Activated CD4-positive, alpha-beta T cell treated with anti-CD3 and anti-CD28 coated beads, Interleukin-2, Interleukin-4, amounts not matched to agents 100 ng/mL and 50 ng/mL, durations not matched to agents 16 hours and 8 hours (primary cell): ENCODE results near the gene INHA.

Source experiments
- DNase-seq: peaks from one replicate; pipeline ENCODE4 v3.0.0-alpha.2; 2020; ENCODE audit warnings: low spot score

The INHA gene

DNA sequence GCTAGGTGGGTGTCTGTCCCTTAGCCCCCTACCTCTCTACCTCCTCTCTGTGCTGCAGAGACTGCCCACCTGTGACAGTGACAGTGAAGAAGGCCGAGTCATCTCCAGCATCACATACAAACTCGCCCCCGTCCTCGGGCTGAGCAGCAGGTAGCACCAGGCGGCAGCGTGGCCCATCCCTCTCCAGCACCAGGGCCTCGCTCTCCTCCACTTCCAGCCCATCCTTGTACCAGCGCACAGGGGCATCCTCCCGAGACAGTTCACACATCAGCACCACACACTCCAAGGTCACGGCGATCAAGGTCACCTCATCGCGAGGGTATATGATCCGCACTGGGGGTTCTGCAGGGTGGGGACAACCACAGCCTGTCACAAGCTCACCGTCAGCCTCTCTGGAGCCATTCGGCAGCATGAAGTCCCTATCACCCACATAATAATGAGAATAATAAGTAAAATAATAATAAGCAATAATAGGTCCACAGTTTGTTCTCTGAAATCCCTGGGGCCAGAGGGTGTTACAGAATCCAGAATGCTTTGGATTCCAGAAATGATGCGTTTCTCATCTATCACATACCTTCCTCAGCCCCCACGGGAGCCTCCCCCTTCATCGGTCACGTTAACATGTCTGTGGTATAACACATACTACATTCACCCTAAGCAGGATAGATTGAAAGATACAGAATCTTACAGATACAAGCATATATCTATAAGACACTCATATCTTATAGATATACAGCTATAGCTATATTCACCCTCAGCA is 12.8 kb upstream of the INHA start:
- no peak for DNase-seq

DNA sequence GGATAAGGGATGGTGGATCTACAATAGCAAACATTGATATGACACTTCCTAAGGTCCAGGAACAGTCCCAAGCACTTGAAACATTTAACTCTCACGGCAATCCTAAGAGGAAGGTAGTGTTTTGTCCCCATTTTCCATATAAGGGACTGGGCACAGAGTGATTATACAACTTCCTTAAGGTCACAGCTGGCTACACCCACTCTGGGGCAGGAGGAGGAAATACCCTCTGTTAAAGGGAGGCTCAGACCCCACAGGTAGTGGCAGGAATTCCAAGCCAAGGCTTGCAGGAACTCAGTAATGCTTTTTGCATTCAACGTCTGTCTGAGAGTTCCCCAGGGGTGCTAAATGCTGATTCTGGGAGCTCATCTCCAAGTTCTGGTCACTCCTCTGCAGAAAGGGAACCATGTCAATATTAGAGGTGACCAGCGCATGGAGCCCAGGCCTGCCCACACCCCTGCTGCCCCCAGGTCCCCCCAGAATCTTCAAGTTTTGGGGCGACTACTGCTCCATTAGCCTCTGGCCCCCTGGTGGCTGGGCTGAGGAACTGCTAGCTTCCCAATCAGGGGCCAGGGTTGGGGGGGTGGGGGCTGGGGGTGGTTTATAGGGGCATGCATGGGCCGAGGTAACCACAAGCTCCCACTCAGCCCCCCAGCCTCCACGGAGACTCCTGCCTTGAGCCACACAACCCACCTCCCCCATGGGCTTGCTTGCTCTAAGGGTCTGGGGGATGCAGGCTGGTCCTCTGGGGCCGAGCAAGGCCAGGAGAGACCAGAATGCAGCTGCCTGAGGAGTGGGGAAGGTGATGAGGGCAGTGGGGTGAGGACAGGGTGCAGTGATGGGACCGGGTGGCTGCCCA is 11.8 kb upstream of the INHA start:
- no peak for DNase-seq

DNA sequence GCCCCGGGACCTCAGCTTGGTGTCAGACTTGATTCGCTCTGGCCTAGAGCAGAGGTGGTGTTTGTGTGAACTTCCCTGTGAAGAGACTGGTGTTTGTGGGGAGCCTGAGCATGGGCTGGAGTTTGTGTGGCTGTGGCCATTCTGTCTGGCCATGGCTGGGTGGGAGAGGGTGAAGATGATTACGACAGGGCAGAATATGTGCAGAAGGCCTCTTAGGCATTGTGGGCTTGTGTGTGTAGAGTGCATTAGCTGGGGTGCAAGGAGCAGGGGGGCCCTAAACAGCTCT is 11.3 kb upstream of the INHA start:
- no peak for DNase-seq

DNA sequence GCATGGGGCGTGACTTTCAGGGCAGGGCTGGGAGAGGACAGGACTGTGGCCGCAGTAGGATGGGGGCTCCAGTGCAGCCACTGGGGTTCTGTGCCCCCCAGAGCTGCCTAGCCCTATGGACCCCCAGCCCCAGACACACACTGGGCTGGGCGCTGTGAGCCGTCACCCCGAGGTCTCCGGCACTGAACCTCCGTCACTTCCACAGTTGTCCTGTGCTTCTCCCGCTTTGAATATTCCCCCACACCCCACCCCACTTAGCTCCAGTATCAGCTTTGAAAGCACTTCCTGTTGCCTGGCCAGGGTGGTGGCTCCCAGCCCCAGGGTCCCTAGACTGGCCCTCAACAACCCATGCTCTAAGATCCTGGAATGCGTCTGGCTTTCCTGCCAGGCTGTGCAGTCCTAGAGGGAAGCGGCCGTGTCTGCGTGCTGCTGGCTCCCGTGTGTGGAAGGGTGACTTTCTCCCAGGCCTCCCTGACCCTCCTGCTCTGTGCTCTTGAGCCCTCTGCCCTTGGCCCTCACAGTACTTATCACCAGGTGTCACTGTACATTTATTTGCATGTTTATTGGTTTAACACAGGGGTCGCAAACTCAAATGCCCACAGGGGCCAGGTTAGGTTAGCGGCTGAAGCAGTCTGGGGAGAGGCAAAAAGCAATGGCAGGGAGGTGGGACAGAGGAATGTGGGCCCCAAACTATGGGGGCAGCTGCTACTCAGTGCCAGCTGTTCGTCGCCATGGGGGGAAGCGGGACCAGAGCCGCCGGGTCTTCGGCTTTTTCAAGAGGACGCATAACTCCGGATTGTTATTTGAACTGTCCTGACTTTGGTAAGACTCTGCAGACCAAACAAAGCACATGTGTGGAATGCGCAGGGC is 10.7 kb upstream of the INHA start:
- no peak for DNase-seq

DNA sequence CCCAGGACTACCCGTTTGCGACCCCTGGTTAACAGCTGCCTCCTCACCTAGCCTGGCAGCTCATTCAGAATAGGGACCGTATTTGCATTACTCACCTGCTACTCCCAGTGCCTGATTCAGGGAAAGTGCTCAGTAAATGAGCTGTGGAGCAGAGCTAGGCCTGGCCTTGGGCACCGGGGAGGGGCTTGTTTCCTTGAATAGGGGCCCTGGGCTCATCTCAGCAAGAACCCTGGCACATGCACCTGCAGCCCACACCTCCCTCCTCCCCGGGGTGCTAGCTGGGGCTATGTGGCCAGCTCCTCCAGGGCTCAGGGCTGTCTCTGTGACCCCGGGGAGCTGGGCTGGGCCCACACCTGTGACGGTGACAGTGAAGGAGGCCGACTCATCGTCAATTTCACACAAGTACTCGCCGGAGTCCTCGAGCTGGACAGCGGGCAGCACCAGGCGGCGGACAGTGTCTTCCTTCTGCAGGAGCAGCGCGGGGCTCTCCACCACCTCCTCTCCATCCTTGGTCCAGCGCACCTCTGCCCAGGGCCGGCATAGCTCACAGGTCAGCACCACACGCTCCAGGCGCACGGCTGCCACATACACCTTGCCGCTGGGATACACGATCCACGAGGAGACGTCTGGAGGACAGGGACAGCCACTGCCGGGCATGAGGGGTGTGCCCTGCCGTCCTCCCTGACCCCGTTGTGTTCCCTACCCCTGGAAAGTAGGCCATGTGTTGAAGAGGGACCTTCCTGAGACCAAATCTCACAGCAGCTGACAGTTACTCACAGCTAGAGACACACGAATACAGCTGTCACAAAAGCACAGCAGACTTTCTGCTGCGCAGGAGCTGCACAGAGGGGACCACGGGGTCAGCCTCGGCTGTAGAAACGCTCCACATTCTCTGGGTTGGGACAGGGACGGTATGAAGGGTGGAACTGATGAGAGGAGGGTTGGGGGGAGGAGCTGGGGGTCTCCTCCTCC is 9.8 kb upstream of the INHA start:
- no peak for DNase-seq

DNA sequence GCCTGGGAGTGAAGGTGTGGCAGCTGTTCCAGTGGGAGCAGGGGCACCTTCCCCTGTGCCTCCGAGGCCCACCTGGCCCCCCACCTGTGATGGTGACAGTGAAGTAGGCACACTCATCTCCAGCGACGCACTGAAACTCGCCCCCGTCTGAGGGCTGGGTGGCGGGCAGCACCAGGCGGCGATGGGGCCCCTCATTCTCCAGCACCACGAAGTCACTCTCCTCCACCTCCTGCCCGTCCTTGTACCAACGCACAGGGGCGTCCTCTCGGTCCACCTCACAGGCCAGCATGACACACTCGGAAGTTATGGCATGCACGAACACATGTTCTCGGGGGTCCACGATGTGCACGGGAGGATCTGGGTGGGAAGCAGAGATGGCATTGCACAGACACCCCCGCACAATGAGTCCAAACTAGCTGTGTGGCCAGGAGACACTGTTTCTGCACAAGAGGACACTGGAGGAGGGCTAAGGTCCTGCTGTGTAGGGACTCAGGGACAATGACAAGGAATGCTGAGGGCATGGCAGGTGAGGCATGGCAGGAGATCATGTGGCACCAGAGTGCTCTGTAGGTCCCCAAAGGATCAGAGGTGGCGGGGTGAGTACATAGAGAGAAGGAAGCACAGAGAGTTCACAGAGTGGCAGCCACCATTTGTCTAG is 8.7 kb upstream of the INHA start:
- no peak for DNase-seq

DNA sequence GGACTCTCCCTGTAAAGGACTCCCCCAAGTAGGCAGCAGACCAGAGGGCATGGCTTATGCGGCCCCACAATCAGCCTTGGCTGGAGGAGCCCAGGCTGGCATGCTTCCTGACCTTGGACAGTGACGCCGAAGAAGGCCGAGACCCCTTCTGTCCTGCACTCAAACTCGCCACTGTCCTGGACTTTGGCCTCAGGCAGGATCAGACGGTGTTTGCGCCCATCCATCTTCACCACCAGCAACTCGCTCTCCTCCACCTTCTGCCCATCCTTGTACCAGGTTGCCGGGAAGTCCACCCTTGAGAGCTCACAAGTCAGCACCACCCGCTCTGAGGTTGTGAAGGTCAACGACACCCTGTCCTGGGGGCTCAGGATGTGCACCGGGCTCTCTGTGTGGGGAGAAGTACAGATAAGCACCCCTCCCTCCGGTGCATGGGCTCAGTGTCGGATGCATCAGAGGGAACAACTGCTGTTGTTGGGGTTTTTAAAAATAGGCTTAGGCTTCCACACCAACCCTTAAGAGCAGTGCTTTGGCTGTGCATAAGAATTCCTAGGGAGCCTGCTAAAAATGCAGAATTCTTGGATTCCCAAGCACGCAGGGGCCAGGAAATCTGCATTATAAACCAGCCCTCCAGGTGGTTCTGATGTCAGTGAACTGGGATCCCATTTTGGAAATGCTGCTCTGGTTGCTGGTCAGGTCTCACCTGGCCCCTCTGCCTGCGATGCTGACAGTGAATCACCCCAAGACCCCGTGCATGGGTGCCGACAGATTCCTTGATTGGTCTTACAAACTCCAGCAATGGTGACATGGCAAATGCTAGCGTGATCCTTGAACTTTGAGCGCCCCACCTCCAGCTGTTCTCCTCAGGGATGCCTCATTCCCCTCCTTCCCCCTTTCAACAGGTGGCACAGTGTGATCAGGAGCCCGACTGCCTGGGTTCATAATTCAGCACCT is 6.7 kb upstream of the INHA start:
- DNase-seq, result no peak

DNA sequence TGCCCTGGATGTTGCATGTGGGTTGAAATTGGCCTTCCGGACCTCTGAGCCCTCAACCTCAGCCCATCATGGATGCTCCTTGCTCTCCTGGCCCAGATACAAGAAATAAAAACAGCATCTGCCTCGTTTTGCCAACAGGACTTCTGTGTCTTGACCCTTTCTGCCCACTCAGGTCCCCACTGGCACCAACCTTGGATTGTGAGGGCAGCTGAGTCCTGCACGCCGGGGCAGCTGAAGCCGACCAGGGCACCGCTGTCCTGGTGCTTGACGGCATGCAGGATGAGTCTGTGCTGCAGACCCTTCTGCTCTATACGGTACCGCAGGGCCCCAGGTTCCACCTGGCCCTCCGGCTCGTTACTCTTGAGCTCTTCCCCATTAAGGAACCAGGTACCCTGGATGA is 5.5 kb upstream of the INHA start:
- DNase-seq, result no peak

DNA sequence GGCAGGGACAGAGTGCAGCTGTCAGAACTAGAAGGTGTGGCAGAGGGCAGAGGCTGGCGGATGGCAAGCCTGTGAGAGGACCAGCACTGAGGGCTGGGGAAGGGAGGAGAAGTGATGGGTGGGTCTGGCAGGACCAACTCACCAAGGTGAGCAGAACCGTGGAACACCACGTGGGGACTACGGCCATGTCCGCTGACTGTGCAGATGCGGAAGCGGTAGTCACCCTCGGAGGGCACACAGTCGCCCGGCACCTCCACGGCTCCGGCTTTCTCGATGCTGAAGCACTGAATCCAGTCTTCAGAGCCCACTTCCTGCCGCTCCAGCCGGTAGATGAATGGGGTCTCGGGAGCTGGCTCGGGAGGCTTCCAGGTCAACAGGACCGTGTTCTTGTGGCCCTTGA is 5.0 kb upstream of the INHA start:
- no peak for DNase-seq

DNA sequence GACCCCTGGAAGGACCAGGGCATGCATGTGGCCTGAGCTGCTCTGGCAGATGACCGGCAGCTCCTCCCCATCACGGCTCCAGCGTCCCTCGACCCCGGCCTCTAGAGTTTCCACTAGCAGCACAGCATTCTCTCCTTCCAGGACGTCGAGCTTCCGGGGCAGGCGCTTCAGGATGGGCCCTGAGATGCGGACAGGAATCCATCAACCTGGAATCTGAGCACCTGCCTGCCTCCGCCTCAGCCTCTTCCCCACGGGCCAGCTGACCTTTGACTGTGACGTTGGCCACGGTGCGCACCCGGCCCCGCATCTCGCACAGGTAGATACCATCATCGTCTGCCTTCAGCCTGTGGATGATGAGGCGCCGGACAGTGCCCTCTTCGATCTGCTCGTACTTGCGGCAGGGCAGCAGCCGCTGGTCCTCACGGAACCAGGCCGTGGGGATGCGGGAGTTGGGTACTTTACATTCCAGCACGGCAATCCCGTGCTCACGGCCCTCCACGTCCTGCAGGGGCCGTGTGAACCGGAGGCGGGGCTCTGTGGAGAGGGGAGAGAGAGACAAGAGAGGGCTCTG is 4.2 kb upstream of the INHA start:
- DNase-seq, result no peak

DNA sequence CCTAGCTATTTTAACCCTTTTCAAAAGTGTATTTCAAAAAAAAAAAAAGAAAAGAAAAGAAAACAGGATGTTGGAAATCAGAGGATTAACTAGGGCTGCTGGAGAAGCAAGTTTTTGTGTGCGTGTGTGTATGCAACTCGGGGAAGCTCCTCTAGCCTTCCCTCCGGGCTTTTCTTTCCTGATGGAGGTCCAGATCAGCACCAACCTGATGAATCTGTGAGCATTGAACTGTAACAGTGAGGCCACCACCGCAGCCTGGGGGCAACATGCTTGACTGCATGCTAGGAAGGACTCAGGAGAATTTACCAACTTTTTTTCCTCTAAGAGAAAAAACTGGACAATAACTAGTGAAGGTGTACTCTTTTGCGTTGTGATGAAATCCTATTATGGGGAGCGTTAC is 3.1 kb upstream of the INHA start:
- no peak for DNase-seq

DNA sequence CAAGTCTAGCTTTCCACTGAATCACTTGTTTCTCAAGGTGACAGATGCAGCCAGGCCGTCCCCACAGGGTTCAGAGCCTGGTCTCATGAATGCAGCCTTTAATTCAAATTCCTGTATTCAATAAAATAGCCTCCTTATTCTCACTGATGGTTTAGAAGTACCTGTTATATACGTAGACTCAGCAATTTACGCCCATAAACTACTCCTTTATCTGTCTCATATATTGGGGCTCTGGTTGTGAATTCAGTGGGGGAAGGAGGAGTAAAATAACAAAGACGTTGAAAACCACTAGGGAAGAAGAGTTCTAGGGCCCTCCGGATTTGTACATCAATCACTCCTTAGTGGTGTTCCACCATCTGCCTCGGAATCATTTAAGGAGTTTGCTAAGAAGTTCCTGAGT is 2.5 kb upstream of the INHA start:
- no peak for DNase-seq

DNA sequence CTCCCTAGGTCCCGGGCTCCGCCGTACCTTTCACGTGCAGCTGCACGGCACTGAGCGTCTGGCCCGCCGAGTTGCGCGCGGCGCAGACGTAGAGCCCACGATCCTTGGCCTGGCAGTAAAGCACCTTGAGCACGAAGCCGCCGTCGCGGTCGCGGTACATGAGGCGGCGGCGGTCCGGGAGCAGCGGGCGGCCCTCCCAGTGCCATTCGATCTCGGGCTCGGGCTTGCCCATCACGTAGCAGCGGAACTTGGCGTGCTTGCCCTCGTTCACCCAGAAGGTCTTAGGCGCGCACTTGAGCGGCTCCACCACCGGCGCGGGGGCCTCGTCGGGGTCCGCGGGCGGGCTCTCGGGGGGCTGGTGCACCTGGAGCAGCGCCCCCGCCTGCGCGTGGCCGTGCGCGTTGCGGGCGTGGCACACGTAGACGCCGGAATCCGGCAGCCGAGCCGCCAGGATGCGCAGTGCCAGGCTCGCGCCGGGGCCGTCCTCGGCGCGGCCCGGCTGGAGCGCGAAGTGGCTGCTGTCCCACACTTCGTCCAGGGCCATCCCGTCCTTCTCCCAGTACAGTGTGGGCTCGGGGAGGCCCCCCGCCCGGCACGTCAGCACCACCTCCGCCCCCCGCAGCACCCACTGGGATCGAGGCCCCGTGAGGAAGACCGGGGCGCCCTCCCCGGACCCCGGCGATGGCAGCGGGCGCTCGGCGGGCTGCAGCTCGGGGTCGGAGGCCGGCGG is 1.8 kb upstream of the INHA start:
- no peak for DNase-seq

DNA sequence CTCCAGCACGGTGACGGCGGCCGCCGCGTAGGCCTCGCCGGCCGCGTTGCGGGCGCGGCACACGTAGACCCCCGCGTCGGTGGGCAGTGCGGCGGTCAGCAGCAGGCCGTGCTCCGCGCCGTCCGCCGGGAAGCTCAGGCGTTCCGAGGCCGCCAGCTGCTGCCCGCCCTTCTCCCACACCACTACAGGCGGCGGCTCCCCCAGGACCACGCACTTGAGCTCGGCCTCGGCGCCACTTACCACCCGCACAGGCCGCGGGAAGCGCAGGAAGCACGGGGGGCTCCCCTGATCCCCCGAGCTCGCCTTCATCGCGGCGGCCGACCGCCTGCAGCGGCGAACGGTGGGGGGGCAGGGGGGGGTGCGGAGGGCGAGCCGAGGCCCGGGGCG is 1.2 kb upstream of the INHA start:
- no peak for DNase-seq

DNA sequence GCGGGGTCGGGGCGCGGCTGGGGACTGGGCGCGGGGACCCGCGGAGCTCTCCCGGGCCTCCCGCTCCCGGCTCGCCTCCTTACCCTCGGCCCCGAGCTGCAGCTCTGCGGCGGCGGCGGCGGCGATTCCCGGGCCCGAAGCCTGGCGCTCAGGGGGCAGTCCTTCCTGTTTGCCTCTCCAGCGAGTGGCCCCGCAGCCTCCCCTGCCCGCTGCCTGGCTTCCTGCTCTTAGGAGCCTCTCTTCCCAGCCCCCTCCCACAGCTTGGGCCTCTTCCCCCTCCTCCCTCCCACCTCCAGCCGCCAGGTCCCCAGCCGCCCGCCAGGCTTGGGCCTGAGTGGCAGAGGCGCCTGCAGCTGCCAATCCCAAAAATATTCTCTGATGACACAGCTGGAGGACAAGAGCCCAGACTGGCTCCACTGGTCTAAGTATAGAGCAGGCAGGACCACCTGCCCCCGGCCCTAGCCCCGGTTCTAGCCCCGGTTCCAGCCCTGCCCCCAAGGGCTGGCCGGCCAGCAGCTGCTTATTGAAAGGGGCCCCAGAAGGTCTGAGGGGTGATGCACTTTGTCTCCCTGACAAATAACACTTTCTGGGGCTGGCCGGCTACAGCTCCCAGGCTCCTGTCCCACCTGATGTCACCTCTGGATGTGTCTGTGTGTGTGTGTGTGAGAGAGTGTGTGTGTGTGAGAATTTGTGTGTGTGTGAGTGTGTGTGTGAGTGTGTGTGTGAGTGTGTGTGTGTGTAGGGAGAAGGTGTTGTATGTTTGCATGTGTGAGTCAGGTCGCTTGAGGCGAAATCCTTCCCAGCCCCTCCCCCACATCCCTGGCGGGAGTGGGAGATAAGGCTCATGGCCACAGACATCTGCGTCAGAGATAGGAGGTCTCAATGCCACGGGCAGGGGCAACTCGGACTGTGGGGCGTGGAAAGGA is 536 bp upstream of the INHA start, which contains the start of gene OBSL1:
Gene OBSL1 (minus strand): TSS at position 229 of the 926 bp plus-strand sequence. CDS start 307 bp downstream, outside the sequence.
- DNase-seq, result no peak

DNA sequence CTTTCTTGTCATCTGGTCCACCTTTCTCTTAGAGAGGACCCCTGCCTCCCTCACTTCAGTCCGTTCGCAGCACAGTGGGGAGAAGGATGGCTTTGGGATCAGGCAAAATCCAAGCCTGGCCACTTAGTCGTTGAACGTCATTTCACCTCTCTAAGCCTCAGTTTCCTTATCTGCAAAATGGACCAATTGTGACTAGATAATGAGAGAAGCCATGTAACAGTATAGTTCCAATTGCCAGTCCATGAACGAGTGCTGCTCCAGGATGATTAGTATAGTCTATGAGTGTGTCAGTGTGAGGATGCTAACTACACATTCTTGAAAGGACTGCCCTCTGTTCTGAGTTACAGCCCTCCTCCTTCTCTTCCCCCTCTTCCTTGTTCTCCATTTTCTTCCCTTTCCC is 1.1 kb downstream of the INHA start:
- DNase-seq, result no peak

DNA sequence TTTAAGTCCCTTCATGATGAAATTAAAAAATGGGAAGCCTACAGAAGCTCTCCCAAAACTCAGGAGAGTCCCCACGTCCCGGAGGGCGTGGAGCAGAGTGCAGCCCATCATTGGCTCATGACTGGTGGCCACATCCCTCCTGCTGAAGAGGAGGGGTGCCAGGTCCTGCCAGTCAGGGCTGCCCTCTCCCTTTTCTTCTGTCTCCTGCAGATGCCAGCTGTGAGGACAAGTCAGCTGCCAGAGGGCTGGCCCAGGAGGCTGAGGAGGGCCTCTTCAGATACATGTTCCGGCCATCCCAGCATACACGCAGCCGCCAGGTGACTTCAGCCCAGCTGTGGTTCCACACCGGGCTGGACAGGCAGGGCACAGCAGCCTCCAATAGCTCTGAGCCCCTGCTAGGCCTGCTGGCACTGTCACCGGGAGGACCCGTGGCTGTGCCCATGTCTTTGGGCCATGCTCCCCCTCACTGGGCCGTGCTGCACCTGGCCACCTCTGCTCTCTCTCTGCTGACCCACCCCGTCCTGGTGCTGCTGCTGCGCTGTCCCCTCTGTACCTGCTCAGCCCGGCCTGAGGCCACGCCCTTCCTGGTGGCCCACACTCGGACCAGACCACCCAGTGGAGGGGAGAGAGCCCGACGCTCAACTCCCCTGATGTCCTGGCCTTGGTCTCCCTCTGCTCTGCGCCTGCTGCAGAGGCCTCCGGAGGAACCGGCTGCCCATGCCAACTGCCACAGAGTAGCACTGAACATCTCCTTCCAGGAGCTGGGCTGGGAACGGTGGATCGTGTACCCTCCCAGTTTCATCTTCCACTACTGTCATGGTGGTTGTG is 2.6 kb downstream of the INHA start:
- DNase-seq, result no peak
